NT2/D1 (cell line): ENCODE measurements around the gene MRO.
"Not testable (repeated sequence)": the region's sequence is repeated elsewhere in the genome, so short reads cannot be mapped to it uniquely, and the experiment has no call there.

Experiments used
- DNase-seq: peaks from one replicate; pipeline ENCODE4 v3.0.0-alpha.2; 2011; ENCODE audit warnings: low read depth, low spot score
- H3K27me3 ChIP-seq: 2 replicates; pipeline ENCODE4 v1.6.0; 2011; ENCODE audit warnings: mild to moderate bottlenecking; ENCODE audit not compliant: insufficient read length, insufficient read depth
- H3K36me3 ChIP-seq: 2 replicates; pipeline ENCODE4 v1.6.1; 2011; ENCODE audit warnings: mild to moderate bottlenecking, low read length, mixed read lengths; ENCODE audit not compliant: insufficient read depth, insufficient read length
- H3K4me1 ChIP-seq: 2 replicates; pipeline ENCODE4 v1.5.1; 2011; ENCODE audit not compliant: insufficient read depth, insufficient read length
- H3K4me3 ChIP-seq: 2 replicates; pipeline ENCODE4 v1.5.1; 2011; ENCODE audit warnings: low read depth; ENCODE audit not compliant: insufficient read length
- H3K9ac ChIP-seq: 2 replicates; pipeline ENCODE4 v1.6.0; 2011; ENCODE audit warnings: low read depth; ENCODE audit not compliant: insufficient read length
- H3K9me3 ChIP-seq: 2 replicates; pipeline ENCODE4 v1.5.1; 2011; ENCODE audit warnings: mild to moderate bottlenecking, low read length; ENCODE audit not compliant: insufficient read depth
- SUZ12 ChIP-seq: IDR thresholded peaks from 2 replicates; pipeline ENCODE4 v1.6.1; 2011; ENCODE audit not compliant: insufficient read length, insufficient read depth; ENCODE audit errors: extremely low read depth
- YY1 ChIP-seq: IDR thresholded peaks from 2 replicates; pipeline ENCODE4 v1.6.1; 2011; ENCODE audit not compliant: insufficient read length, insufficient read depth
- ZNF274 ChIP-seq: IDR thresholded peaks from 2 replicates; pipeline ENCODE4 v1.6.1; 2011; ENCODE audit warnings: mild to moderate bottlenecking, low read depth, low read length

MRO gene

DNA sequence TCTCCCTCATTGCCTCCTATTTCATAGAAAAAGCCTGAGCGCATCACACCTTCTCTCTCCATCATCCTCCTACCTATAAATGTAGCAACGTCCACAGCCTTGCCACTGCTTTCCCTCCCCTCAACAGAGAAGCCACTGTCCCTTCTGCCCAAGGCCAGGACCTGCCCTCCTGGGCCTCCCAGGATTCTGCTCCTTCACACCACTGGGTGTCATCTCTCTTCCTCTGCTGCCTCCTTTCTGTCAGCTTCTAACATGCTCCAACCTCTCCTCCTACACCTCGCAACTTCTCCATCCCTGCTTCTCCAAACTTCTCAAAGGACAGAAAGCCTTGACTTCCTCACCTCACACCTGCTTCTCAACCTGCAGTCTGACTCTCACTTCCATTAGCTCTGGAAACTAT, 37.9 kb upstream of the MRO start:
- no peak for DNase-seq
- Histone ChIP-seq H3K9ac (no peak overlapping the region), H3K36me3 (no peaks in the 10 kb centered on the region), H3K27me3 (no peaks in the 10 kb centered on the region), H3K4me1 (peaks cover 8% of the 10 kb centered on the region), H3K4me3 (no peak overlapping the region), H3K9me3 (no peaks in the 10 kb centered on the region)
- TF ChIP-seq YY1 (no peak), ZNF274 (no peak), SUZ12 (no peak)

DNA sequence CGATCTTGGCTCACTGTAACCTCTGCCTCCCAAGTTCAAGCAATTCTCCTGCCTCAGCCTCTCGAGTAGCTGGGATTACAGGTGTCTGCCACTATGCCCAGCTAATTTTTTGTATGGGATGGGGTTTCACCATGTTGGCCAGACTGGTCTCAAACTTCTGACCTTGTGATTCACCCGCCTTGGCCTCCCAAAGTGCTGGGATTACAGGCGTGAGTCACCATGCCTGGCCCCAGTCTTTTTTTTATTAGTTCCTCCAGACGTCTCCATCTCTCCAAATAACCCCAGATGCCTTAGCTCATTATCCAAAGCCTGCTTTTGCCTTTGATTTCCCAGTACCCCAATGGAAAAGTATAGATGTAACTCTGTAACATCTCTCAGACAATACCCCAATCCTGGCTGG, 37.4 kb upstream of the MRO start:
- H3K36me3 ChIP-seq, H3K9ac ChIP-seq: not testable (repeated sequence)

DNA sequence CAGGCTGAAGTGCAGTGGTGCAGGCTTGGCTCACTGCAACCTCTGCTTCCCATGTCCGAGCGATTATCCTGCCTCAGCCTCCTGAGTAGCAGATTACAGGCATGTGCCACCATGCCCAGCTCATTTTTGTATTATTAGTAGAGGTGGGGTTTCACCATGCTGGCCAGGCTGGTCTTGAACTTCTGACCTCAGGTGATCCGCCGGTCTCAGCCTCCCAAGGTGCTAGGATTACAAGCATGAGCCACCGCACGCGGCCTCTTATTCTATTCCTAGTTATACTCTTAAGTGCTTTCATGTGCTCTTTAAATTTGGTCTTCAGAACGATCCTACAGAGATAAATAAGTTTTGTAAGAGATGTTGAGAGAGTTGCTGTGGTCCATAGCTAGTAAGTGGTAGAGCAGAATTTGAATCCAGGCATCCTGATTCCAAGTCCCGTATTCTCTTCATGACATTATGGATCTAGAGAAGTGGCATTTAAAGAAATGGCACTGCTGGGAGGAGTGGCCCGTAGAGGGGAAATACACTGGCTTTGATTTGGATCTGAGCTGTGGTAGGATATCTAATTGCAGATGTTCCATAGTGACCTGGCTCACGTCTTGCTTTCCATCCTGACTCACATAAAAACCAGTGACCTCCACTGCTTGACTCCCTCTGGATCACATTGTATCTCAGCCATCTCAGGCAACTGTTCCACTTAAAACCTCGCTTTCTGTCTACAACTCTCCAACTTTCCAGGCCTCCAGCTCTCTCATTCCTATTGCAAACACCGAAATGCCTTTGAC, 36.4 kb upstream of the MRO start:
- Histone ChIP-seq H3K27me3 (no peaks in the 10 kb centered on the region), H3K9ac (no peak overlapping the region), H3K4me3 (no peak overlapping the region), H3K36me3 (no peaks in the 10 kb centered on the region), H3K9me3 (no peaks in the 10 kb centered on the region), H3K4me1 (peaks cover 8% of the 10 kb centered on the region)
- no peak for DNase-seq
- no peak for TF ChIP-seq YY1
- TF ChIP-seq ZNF274, result no peak
- no peak for TF ChIP-seq SUZ12

More for the DNA sequence above, 37.4 kb upstream of the MRO start:
- H3K27me3 ChIP-seq, H3K4me3 ChIP-seq, DNase-seq, H3K9me3 ChIP-seq, H3K4me1 ChIP-seq: not testable (repeated sequence)

DNA sequence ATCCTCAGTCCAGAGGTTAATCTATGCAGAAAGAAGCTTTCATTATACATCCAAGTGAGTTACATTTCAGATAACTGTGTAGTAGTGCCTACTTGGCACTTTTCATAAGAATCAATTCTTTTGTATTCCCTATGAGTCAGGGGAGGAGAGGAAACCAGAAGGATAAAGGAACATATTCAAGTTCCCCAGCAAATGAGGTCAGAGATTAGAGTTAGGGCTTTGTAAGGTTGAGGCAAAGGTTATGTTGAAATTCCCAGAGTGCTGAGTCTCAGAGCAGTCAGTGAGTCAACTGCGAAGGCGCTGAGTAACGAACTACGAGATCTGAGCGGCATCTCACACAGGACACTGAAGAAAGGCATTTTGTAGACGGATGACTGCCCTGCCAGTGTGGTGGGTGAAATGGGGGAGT, 34.1 kb upstream of the MRO start:
- Histone ChIP-seq H3K4me1 (peaks cover 8% of the 10 kb centered on the region), H3K36me3 (no peaks in the 10 kb centered on the region), H3K4me3 (no peak overlapping the region), H3K9me3 (no peaks in the 10 kb centered on the region), H3K9ac (no peak overlapping the region), H3K27me3 (no peaks in the 10 kb centered on the region)
- DNase-seq, result no peak
- TF ChIP-seq SUZ12 (no peak), YY1 (no peak), ZNF274 (no peak)

DNA sequence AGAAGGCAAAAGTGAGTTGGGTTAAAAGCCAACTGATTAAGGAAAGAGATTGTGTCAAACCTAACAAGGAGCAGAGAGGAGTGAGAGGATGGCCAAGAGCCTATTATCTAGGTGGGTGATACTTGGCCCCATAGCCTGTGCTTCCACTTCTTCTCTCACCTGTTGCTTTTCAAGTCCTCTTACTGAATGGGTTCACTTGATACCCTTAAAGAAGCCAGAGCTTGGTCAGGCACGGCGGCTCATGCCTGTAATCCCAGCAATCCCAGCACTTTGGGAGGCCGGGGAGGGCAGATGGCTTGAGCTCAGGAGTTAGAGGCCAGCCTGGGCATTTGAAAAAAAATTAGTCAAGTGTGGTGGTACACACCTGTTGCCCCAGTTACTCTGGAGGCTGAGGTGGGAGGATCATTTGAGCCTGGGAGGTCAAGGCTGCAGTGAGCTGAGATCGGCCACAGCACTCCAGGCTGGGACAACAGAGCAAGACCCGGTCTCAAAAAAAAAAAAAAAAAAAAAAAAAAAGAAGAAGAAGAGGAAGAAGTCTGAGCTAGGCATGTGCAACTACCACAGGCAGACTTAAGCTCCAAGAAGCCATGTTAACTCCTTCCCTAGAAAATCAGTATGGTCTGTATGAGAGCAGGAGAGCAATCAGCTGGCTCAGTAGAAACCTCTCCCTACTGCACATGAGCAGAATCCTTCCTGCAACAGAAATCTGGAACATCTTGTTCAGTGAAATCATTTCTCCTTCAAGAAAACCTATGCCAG, 30.7 kb upstream of the MRO start:
- Histone ChIP-seq H3K9me3 (no peaks in the 10 kb centered on the region), H3K27me3 (no peaks in the 10 kb centered on the region), H3K4me3 (no peak overlapping the region), H3K36me3 (no peaks in the 10 kb centered on the region), H3K9ac (no peak overlapping the region), H3K4me1 (peaks cover 8% of the 10 kb centered on the region)
- DNase-seq, result no peak
- TF ChIP-seq ZNF274 (no peak), YY1 (no peak), SUZ12 (no peak)

DNA sequence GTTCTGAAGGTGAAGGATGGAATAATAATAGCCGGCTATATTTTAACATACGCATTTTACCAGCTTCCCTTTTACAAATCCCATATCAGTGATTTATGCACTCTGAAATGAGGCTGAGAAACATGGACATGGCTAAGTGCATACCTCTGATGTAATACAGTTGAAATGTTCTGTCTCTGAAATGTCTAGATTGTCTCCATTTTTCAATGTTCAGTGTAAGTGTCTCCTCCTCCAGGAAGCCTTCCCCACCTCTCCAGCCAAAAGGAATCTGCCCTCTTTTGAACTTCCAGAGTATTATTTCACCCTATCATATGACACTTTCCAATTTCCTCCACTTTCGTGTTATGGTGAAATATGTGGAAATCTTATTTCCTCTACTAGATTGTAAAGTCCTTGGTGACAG, 29.6 kb upstream of the MRO start:
- H3K9me3 ChIP-seq, result no peaks in the 10 kb centered on the region
- H3K9ac ChIP-seq, result no peak overlapping the region
- TF ChIP-seq YY1, result no peak
- no peak for TF ChIP-seq SUZ12
- TF ChIP-seq ZNF274, result no peak
- no peaks in the 10 kb centered on the region for H3K36me3 ChIP-seq
- no peak for DNase-seq
- H3K4me1 ChIP-seq, result peaks cover 6% of the 10 kb centered on the region
- H3K4me3 ChIP-seq, result no peak overlapping the region
- no peaks in the 10 kb centered on the region for H3K27me3 ChIP-seq

DNA sequence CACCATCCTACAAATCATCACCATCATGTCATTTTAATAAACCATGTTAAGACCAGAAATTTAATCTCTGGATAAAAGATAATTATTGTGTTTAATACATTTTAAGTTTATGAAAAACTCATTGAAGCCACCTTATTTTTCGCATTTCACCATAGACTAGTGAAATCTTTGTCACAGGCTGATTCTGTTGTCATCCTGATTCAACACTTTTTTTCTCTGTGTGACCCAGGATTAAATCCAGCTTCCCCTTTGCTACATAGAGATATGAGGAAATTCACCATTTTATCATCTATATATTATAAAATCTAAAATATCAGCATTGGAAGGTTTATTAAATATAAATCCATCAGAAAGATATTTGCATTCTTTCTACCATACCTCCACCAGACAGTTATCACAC, 29.2 kb upstream of the MRO start:
- TF ChIP-seq YY1, result no peak
- TF ChIP-seq SUZ12, result no peak
- no peak for TF ChIP-seq ZNF274

More for the DNA sequence above, 29.2 kb upstream of the MRO start:
- Histone ChIP-seq H3K4me1 (peaks cover 3% of the 10 kb centered on the region), H3K27me3 (no peaks in the 10 kb centered on the region), H3K9ac (no peak overlapping the region), H3K9me3 (no peaks in the 10 kb centered on the region), H3K36me3 (no peaks in the 10 kb centered on the region), H3K4me3 (no peak overlapping the region)
- DNase-seq, result no peak
